ENCODE data around the gene SEPSECS. TPM values are rescaled to one million over a fixed set of nuclear protein-coding genes. Genes with fewer than 3 reads are reported as not detected.

SEPSECS gene
- total RNA-seq, 4 donors from 2014 or later, result 5.0 to 25.9 (median 23.6) TPM

DNA sequence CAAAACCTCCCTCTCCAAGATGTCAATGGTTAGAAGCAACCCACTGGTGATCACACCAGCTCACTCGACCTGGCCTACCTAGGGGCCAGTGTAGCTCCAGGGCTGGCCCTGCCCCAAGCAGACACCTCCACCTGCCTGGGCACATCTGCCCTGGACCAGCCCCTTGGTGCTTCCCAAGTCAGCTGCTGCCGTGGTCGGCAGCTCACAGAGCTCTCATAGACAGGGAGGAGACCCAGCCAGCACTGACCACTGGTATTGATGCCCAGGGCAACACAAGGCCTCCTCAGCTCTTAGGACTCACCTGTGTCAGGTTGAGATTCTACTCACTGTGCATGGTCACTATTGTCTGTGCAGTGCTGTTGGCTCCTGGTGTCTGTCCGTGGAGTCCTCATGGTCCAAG is 51.7 kb downstream of the SEPSECS start:
- H3K27ac ChIP-seq, result no peak overlapping the region
- no peaks in the 10 kb centered on the region for H3K9me3 ChIP-seq

GRCh38 chr4:25107827-25108516 is 52.3 kb downstream of the SEPSECS start:
- Histone ChIP-seq H3K4me1 (no peaks in the 10 kb centered on the region), H3K9me3 (no peaks in the 10 kb centered on the region), H3K27ac (no peak overlapping the region), H3K4me3 (no peak overlapping the region), H3K27me3 (no peaks in the 10 kb centered on the region), H3K36me3 (no peaks in the 10 kb centered on the region)
- DNase-seq, result no peak
- no peak for TF ChIP-seq CTCF (IDR thresholded peaks at IDR 0.05)
- TF ChIP-seq POLR2A (IDR thresholded peaks at IDR 0.05), result no peak

More for the DNA sequence above, 51.7 kb downstream of the SEPSECS start:
- no peaks in the 10 kb centered on the region for H3K4me1 ChIP-seq
- H3K4me3 ChIP-seq, result no peak overlapping the region
- DNase-seq, result no peak
- H3K27me3 ChIP-seq, result no peaks in the 10 kb centered on the region
- TF ChIP-seq CTCF (IDR thresholded peaks at IDR 0.05) (no peak), POLR2A (IDR thresholded peaks at IDR 0.05) (no peak)
- H3K36me3 ChIP-seq, result no peaks in the 10 kb centered on the region

- H3K27ac ChIP-seq, result no peak overlapping the region
- no peak overlapping the region for H3K4me3 ChIP-seq
- no peaks in the 10 kb centered on the region for H3K4me1 ChIP-seq
- TF ChIP-seq POLR2A (IDR thresholded peaks at IDR 0.05) (no peak), CTCF (IDR thresholded peaks at IDR 0.05) (no peak)
- no peaks in the 10 kb centered on the region for H3K36me3 ChIP-seq
- H3K27me3 ChIP-seq, result no peaks in the 10 kb centered on the region
- no peaks in the 10 kb centered on the region for H3K9me3 ChIP-seq
- no peak for DNase-seq
Observed at GRCh38 chr4:25106363-25107151, 53.7 kb downstream of the SEPSECS start.

- no peaks in the 10 kb centered on the region for H3K36me3 ChIP-seq
- TF ChIP-seq CTCF (IDR thresholded peaks at IDR 0.05), result no peak
- TF ChIP-seq POLR2A (IDR thresholded peaks at IDR 0.05), result no peak
- H3K27ac ChIP-seq, result no peak overlapping the region
- no peak for DNase-seq
- no peak overlapping the region for H3K4me3 ChIP-seq
- H3K4me1 ChIP-seq, result peaks cover 0 to 3% (median 0%) of the 10 kb centered on the region in 4 donors
- no peaks in the 10 kb centered on the region for H3K9me3 ChIP-seq
- H3K27me3 ChIP-seq, result no peaks in the 10 kb centered on the region
Observed at GRCh38 chr4:25104591-25104990, 55.7 kb downstream of the SEPSECS start.

DNA sequence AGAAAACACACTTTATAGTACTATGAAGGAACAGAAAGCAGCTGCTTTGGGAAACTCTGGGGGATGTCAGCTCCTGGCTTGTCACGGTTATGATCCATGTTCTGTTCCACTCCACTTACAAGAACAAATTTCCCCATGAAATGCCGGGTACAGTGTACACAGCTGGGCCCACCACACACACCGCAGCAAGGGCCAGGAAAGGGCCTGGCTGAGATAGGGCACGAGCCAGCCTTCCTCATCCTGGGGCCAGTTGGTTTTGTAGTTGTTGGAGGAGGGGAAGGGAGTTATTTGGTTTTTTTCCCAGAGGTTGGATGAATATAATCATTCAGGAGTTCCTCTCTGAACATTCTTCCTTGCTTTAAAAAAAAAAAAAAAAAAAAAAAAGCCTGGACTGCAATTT is 56.8 kb downstream of the SEPSECS start:
- no peak for TF ChIP-seq CTCF (IDR thresholded peaks at IDR 0.05)
- TF ChIP-seq POLR2A (IDR thresholded peaks at IDR 0.05), result no peak
- H3K27ac ChIP-seq, result no peak overlapping the region
- peaks cover 0 to 6% (median 0%) of the 10 kb centered on the region in 4 donors for H3K4me1 ChIP-seq
- no peaks in the 10 kb centered on the region for H3K36me3 ChIP-seq
- DNase-seq, result no peak
- H3K9me3 ChIP-seq, result no peaks in the 10 kb centered on the region
- no peak overlapping the region for H3K4me3 ChIP-seq
- no peaks in the 10 kb centered on the region for H3K27me3 ChIP-seq

Data from Peyer's patch (tissue), 4 donors.